HG02588 (cell line): ENCODE results near the gene GALNT18.

ENCODE experiments used
- ATAC-seq: cut with Tn5 transposase; IDR thresholded peaks from one replicate; pipeline ENCODE4 v1.9.1; 2021; ENCODE audit warnings: mild to moderate bottlenecking, moderate library complexity; ENCODE audit not compliant: unreplicated experiment

Gene GALNT18

DNA sequence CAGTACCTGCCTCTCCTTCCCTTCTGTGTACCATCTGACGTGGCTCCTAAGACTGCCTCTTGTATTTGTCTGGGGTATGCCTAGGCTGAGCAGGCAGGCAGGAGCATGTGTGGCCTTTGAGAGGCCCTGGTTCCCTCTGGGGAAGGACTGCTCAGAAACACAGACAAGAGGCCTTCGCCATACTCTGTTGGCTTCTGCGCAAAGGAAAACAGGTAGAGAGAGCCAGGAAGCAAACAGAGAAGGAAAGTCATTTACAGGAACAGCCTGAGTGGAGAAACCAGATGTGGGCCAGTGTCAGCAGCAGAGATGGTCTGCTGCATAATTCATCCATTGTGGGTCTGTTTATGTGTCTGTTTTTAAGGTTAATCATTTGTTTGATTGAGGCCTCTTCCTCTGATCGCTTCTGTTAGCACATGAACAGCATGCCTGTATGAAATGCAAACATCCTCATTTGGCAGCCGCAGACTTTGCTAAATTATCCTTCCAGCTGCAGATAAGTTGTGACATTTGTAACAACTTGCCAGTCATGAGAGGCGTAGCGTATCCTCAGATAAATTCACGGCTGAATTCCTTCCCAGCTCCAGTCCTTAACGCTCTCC is 119.4 kb downstream of the GALNT18 start:
- no peak for ATAC-seq

- no peak for ATAC-seq
Measured at GRCh38 chr11:11501546-11502262, 120.1 kb downstream of the GALNT18 start.

DNA sequence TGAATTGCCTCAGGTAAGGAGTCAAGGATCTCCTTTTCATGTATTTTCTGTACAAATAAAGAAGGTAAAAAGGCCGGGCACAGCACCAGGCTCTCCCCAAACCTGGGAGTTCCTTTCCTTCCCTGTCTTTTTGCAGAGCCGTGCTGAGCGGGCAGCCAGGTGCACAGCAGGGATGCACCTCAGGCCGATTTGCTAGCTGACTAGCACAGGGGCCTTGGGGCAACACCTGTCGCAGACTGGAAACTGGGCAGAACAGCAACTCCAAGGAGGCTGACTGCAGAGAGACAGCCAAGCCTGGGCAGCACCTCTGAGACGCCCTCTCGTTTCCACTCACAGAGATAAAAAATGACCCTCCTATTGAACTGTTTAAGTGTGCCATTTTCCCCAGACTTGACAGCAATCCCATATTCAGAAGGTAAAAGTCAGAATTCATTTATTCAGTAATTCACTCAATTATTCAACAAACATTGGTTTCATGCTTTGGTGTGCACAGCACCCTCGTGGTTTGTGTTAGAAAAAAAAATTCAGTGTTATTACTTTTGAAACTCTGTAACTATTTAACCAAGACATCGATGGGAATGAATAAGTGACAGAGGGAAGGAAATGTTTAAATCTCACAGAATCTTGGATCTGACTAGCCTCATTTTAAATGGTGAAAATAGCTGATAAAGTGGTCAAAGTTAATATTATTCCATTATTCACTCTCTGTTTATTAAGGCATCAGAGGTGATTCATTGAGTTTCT is 120.9 kb downstream of the GALNT18 start:
- no peak for ATAC-seq

DNA sequence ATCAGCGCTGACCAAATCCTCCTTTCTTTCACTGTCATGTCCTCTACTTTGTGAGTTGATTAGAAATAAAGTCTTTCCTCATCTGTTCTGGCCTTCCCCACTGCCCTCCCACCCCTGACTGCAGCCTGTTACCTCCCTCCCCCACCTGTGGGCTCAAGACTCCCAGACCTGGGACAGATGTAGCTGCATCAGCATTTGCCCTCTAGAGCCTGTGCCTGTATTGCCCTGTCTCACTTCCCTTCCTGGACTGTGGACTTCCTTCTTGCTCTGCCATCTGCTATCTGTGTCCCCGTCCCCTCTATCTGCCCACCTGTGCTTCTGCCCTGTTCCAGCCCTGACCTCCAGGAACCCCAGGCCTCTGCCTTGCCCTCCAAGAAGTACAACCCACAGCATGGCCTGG is 122.5 kb downstream of the GALNT18 start:
- ATAC-seq, result no peak

GRCh38 chr11:11498195-11498594 is 123.6 kb downstream of the GALNT18 start:
- ATAC-seq, result no peak

- no peak for ATAC-seq
Measured at GRCh38 chr11:11496879-11497278, 124.9 kb downstream of the GALNT18 start.

- no peak for ATAC-seq
Measured at GRCh38 chr11:11494348-11494747, 127.5 kb downstream of the GALNT18 start.

- ATAC-seq, result no peak
Measured at GRCh38 chr11:11493698-11494097, 128.1 kb downstream of the GALNT18 start.

- no peak for ATAC-seq
Measured at GRCh38 chr11:11491589-11491988, 130.2 kb downstream of the GALNT18 start.

DNA sequence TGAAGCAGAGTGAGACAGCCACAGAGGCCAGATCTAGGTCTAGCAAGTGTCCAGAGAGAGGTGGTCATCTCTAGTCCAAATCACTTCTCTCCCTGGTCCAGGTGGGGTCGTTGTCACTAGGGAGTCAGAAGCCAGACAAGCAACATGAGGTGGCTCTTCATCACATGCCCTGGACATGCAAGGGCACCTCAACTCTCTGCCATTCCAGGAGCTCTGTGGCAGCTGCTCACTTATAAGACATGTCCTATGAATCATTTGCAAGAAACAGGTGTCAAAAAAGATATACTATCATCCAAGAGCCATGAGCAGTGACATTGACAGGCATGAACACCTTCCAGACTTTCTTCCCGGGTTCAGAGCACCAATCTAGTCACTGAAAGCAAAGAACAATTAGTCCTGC is 130.8 kb downstream of the GALNT18 start:
- ATAC-seq, result no peak

DNA sequence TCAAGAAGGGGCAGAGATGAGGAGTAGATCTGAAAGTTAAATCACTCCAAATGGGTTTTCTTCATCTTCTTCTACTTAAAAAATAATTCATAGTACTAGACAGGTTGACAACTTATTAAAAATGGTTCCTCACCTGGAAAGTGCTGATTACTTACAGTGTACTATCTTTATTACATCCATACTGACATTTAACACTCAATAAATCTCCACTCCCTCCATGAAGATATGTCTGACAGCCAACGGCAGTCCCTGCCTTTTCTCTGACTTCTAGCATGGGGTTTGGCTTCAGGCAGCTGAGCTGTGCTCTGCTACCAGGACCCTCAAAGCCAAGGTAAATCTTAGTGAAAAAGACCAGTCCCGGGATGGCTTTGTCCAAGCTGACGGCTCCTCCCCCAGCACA is 135.4 kb downstream of the GALNT18 start:
- ATAC-seq, result no peak

GRCh38 chr11:11486002-11486401 is 135.8 kb downstream of the GALNT18 start:
- ATAC-seq, result no peak

- ATAC-seq, result no peak
Measured at GRCh38 chr11:11483627-11484026, 138.2 kb downstream of the GALNT18 start.

GRCh38 chr11:11482730-11483129 is 139.1 kb downstream of the GALNT18 start:
- no peak for ATAC-seq

GRCh38 chr11:11481371-11481770 is 140.4 kb downstream of the GALNT18 start:
- no peak for ATAC-seq

DNA sequence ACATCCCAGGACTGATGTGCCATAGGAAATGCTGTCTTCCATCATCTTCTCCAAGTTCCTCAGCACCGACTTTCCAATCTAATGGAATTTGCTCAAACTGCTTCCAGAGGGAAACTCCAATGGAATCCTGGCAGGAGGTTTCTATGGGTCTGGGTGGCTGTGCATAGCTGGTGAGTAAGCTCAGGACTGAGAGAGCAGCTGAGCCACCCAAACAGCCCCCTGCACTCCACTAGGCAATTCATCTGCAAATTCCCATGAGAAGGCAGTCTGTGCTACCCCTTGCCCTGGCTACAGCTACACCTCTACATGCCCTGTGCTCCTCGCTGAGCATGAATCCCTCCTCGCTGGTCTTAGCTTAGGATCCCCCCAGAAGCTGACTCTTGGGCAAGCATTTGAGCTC is 140.8 kb downstream of the GALNT18 start:
- no peak for ATAC-seq

- ATAC-seq, result no peak
Measured at GRCh38 chr11:11478687-11479086, 143.1 kb downstream of the GALNT18 start.

GRCh38 chr11:11477695-11478420 is 143.9 kb downstream of the GALNT18 start:
- ATAC-seq, result no peak

- ATAC-seq, result no peak
Measured at GRCh38 chr11:11476971-11477645, 144.7 kb downstream of the GALNT18 start.

DNA sequence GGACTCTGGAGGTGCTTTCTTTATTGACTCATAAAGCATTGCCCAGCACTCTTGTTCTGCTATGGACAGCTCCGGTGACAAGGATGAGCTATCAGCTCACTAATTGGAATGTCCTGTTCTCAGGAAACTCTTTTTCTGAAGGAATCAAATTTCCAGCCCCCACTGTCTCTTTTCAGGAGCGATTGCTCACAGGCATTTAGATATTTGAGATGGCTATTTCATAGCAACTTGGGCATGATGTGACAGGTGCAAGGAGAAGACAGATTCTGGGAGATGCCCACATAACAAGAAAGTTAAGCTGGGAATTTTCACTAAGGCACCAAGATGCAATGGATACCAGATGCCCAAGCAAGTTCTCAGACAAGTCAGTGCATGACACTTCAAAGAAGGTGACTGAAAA is 145.3 kb downstream of the GALNT18 start:
- no peak for ATAC-seq

GRCh38 chr11:11472106-11472505 is 149.7 kb downstream of the GALNT18 start:
- ATAC-seq, result no peak
